GM12865 (cell line): ENCODE results near the gene FOXP3.

Experiments used
- DNase-seq: peaks from one replicate; pipeline ENCODE4 v3.0.0; 2010; ENCODE audit warnings: low read depth
- H3K4me3 ChIP-seq: 2 replicates; pipeline ENCODE4 v1.5.1; 2011; ENCODE audit warnings: mild to moderate bottlenecking, low read depth, low read length, control low read depth
- TF ChIP-seq, protein P1 (sequence below): IDR thresholded peaks from 2 replicates; pipeline ENCODE4 v1.5.1; 2011; ENCODE audit warnings: low read length, control low read depth, low read depth, inconsistent platforms; ENCODE audit not compliant: insufficient read depth; ENCODE audit errors: missing control alignments

Gene FOXP3

DNA sequence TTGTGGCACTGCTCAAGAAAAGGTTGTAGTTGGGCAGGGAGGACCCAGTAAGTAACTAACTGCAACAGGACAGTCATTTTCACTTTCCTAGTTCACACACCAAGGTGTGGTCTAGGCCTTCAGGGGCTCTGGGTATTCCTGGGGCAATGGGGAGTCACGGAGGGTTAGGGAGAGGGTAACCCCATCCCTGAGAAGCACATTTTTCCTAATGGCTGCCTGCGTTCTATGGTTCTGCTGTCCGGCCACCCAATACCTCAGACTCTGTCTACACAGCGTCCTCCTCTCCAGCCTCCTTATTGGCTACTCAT, 4.1 kb upstream of the FOXP3 start:
- peak overlapping the region; percentile 71 for H3K4me3 ChIP-seq
- TF ChIP-seq, protein P1, sequence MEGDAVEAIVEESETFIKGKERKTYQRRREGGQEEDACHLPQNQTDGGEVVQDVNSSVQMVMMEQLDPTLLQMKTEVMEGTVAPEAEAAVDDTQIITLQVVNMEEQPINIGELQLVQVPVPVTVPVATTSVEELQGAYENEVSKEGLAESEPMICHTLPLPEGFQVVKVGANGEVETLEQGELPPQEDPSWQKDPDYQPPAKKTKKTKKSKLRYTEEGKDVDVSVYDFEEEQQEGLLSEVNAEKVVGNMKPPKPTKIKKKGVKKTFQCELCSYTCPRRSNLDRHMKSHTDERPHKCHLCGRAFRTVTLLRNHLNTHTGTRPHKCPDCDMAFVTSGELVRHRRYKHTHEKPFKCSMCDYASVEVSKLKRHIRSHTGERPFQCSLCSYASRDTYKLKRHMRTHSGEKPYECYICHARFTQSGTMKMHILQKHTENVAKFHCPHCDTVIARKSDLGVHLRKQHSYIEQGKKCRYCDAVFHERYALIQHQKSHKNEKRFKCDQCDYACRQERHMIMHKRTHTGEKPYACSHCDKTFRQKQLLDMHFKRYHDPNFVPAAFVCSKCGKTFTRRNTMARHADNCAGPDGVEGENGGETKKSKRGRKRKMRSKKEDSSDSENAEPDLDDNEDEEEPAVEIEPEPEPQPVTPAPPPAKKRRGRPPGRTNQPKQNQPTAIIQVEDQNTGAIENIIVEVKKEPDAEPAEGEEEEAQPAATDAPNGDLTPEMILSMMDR: no peak
- DNase-seq: no peak

DNA sequence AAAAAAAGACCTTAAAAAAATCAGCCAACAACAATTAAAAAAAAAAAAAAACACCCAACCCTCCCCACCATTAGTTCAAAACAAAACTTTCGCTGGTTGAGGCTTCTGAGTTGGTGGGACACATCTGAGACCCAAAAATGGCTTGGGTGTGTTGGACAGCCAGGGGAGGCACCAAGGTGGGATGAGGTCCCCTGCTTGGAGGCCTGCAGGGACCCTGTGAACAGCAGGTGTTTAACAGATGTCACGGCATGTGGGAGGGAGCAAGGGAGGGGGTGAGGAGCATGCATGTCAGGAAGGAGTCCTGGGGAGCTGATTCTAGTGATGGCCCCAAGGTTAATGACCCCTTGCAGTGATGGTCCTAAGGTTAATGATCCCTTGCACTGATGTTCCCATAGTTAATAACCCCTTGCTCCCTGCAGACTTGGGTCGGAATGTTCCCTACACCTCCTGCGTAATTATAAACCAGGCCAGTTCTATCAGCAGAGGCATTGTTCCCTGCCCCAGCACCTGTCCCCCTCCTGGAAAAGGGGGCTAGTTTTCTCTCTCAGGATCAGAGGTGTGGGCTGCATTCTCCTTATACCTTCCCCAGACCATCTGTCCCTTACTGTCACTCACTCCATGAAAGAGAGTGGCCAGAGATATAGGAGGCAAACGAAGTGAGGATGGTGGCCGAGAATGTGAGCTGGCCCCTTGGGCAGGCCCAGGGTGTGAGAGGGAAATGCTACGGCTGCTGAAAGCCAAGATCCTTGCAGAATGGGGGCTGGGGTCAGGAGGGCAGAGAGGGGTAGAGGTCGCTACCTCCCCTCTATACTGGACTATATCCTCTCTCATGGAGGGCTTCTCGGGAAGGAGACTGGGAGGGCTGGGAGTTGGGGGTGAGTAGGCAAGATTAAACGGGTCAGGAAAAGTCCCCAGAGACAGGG, 2.3 kb upstream of the FOXP3 start:
- no peak for DNase-seq
- no peak overlapping the region for H3K4me3 ChIP-seq
- TF ChIP-seq, protein P1: no peak

DNA sequence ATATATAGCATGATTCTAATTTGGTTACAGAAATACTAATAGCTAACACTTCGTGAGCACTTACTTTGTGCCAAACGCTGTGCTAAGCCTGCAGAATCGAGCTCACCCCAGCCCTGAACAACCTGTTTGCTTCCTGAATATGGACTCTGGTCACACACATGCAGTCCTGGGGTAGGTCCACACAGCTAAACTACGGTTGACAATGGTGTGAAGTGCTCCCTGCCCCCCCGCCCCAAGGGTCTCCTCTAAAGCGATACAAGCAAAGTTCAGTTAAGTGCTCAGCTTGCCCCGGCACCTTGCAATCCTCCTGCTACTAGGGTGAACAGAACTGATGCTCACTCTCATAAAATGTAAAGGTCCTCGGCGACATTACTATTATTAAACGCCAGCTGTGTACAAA, 879 bp downstream of the FOXP3 start:
- TF ChIP-seq, protein P1: no peak
- no peak for DNase-seq
- no peak overlapping the region for H3K4me3 ChIP-seq

DNA sequence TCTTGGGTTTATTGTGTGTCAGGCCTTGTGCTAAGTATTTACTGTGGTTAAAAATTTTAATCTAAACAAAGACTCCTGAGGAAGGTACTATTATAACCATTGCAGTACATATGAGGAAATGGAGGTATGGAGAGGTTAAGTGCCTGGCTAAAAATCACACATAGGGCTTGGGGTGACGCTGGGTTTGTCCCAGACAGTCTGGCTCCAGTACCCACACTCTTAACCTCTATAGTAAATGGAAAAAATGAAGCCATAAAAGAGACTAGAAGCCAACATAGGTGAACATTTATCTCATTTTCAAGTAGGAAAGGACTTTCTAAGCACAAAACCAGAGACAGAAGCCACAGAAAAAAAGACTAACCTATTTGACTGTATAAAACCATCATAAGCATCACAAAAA, 1.9 kb downstream of the FOXP3 start:
- TF ChIP-seq, protein P1: no peak
- no peak for DNase-seq
- H3K4me3 ChIP-seq: no peak overlapping the region

DNA sequence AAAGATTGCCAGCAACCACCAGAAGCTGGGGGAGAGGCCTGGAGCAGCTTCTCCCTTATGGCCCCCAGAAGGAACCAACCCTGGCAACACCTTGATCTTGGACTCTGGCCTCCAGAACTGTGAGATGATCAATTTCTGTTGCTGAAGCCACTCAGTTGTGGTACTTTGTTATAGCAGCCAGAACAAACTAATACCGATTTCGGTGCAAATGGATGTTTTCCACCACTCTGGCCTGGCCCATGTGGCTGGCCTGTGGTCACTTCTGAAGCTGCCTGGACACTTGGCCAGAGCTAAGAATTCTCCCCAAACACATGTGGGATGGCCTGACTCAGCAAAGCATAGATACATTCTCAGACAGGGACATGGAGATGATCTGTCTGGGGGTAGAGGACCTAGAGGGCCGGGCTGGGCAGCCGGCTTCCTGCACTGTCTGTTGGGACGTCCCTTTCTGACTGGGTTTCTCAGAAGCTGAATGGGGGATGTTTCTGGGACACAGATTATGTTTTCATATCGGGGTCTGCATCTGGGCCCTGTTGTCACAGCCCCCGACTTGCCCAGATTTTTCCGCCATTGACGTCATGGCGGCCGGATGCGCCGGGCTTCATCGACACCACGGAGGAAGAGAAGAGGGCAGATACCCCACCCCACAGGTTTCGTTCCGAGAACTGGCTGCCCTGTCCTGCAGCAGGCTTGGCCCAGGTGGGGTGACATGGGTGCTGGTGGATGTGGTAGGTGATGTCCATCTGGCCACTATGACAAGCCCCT, 4.1 kb downstream of the FOXP3 start:
- DNase-seq: no peak
- H3K4me3 ChIP-seq: no peak overlapping the region
- TF ChIP-seq, protein P1: no peak

DNA sequence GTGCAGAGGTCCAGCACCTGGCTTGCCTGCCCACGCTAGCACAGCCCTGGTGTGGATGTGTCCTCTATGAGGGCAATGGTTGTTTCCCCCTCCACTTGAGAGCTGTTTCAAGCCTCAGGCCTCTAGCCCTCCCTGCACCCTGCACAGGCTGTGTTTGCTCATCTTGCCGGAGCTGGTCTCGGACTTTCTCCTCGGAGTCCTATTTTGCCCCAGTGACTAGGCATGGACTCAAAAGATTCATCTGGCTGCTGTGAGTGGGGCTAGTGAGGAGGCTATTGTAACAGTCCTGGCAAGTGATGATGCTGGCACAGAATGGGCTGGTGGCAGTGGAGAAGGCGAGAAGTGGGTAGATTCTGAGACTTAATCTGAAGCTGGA, 5.8 kb downstream of the FOXP3 start:
- H3K4me3 ChIP-seq: no peak overlapping the region
- no peak for DNase-seq
- TF ChIP-seq, protein P1: no peak
